OCI-LY3 (cell line): ENCODE measurements around the gene CDC42EP2.

ENCODE experiments used
- H2AFZ ChIP-seq: fragments of 200-600, 300-600 bp; shearing (Covaris generic); 2 replicates; pipeline ENCODE4 v1.6.0; 2014; ENCODE audit warnings: antibody characterized with exemption, low read depth, low read length
- H3K27ac ChIP-seq: fragments of 200-600, 300-600 bp; sonication (generic); 2 replicates; pipeline ENCODE4 v1.5.1; 2014; ENCODE audit warnings: mild to moderate bottlenecking, low read length, moderate library complexity, mixed read lengths
- H3K27me3 ChIP-seq: fragments of 200-600, 300-600 bp; sonication (generic); 2 replicates; pipeline ENCODE4 v1.6.1; 2014; ENCODE audit warnings: low read depth, low read length, mixed read lengths
- H3K36me3 ChIP-seq: fragments of 200-600, 300-600 bp; sonication (generic); replicated peaks from 2 replicates; pipeline ENCODE3; 2014; ENCODE audit warnings: low read depth, low read length, mixed read lengths
- H3K4me1 ChIP-seq: fragments of 300-600, 200-600 bp; sonication (generic); 2 replicates; pipeline ENCODE4 v1.6.1; 2014; ENCODE audit warnings: low read length, mixed read lengths
- H3K4me2 ChIP-seq: fragments of 200-600, 300-600 bp; sonication (generic); 2 replicates; pipeline ENCODE4 v1.6.1; 2014; ENCODE audit warnings: low read length, mixed read lengths
- H3K4me3 ChIP-seq: fragments of 300-600, 200-600 bp; sonication (generic); 2 replicates; pipeline ENCODE4 v1.5.1; 2014; ENCODE audit warnings: antibody characterized with exemption, mild to moderate bottlenecking, low read length, moderate library complexity
- H3K79me2 ChIP-seq: fragments of 300-600, 200-600 bp; shearing (Covaris generic); 2 replicates; pipeline ENCODE4 v1.6.1; 2014; ENCODE audit warnings: mild to moderate bottlenecking, low read length, mixed read lengths
- H3K9ac ChIP-seq: fragments of 300-600, 200-600 bp; shearing (Covaris generic); 2 replicates; pipeline ENCODE4 v1.6.0; 2014; ENCODE audit warnings: mild to moderate bottlenecking, low read length, moderate library complexity
- H3K9me3 ChIP-seq: fragments of 200-600, 300-600 bp; shearing (Covaris generic); 2 replicates; pipeline ENCODE4 v1.6.1; 2014; ENCODE audit warnings: low read length, mixed read lengths; ENCODE audit not compliant: insufficient read depth
- H4K20me1 ChIP-seq: fragments of 200-600, 300-600 bp; sonication (generic); 2 replicates; pipeline ENCODE4 v1.6.1; 2016; ENCODE audit warnings: low read length, mixed read lengths; ENCODE audit not compliant: insufficient read depth
- EZH2phosphoT487 ChIP-seq: fragments of 200-600 bp; shearing (Covaris generic); IDR thresholded peaks from 2 replicates; pipeline ENCODE4 v1.6.1; 2018; ENCODE audit warnings: antibody characterized with exemption, mixed run types, low read depth
- TF ChIP-seq, protein P1 (sequence below): fragments of 200-600, 300-600 bp; sonication (generic); IDR thresholded peaks from 2 replicates; pipeline ENCODE4 v1.5.1; 2014; ENCODE audit warnings: antibody characterized with exemption, low read length, low read depth

CDC42EP2 gene, protein sequence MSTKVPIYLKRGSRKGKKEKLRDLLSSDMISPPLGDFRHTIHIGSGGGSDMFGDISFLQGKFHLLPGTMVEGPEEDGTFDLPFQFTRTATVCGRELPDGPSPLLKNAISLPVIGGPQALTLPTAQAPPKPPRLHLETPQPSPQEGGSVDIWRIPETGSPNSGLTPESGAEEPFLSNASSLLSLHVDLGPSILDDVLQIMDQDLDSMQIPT

DNA sequence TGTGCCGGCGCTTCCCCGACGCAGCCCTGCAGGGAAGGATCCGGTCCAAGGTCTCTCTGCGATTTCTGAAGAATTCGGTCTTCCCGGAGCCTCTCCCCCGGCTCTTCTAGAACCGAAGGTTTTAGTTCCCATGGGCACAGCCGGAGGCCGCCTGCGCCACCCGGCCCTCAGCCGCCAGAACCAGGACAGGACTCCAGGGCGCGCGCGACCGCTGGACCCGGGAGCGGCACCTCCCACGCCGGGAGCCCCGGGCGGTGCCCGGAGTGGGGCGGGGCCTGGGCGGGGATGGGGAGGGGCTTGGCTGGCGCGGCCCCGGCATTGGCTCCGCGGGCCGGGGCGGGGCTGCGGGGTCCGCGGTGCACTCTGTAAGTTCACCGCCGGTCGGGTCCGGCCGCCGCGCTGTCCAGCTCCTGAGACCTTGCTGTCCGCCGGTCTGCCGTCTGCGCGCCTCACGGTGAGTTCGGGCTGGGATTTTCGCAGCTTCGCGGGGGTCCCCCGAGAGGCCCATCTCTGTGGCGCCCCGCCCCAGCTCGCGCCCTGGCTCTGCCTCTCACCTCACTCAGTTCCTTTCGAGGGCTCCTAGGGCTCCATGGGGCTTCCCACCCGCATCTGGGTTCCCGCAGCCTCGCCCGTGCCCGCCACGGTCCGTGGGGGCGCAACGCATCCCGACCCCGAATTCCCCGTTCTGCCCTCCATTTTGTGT, at the start of gene CDC42EP2:
CDC42EP2 (plus strand) TSS at position 366 of the 703 bp plus-strand sequence. CDS start 6,033 bp downstream, outside the sequence.
- H3K79me2 ChIP-seq: no peaks in the 10 kb centered on the region
- peaks cover 10% of the 10 kb centered on the region for H3K4me1 ChIP-seq
- no peaks in the 10 kb centered on the region for H3K36me3 ChIP-seq
- peak within 1 kb of the TSS; percentile 60 for H3K9ac ChIP-seq
- H3K27me3 ChIP-seq: peaks cover 24% of the 10 kb centered on the region
- no peaks in the 10 kb centered on the region for H3K9me3 ChIP-seq
- no peaks in the 10 kb centered on the region for H4K20me1 ChIP-seq
- peak within 1 kb of the TSS; percentile 87 for H3K4me2 ChIP-seq
- H3K4me3 ChIP-seq: peak within 1 kb of the TSS; percentile 82
- TF ChIP-seq EZH2phosphoT487: no peak
- peak within 1 kb of the TSS; percentile 19 for H2AFZ ChIP-seq
- no peak within 1 kb of the TSS for H3K27ac ChIP-seq

DNA sequence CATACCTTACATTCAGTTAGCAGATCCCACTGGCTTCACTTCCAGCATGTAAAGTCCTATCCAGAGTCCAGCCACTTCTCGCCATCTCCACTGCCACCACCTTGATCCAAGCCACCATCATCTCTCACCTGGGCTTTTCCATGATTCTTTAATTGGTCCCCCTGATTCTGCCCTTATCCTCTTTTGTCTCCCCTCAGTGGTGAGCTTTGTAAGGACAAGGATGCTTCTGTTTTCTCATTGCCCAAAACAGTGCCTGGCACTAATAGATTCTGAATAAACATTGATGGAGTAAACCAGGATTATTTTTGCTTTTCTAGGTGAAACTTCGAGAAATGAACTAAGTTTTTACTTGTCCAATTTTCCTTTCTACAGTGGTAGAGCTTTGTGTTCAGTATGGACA, 48.5 kb upstream of the CDC42EP2 start:
- no peak overlapping the region for H2AFZ ChIP-seq
- H3K27ac ChIP-seq: no peak overlapping the region
- H3K27me3 ChIP-seq: no peaks in the 10 kb centered on the region
- H3K4me2 ChIP-seq: no peak overlapping the region
- H3K79me2 ChIP-seq: peaks cover 55% of the 10 kb centered on the region
- H3K4me3 ChIP-seq: no peak overlapping the region
- H3K36me3 ChIP-seq: peaks cover 57% of the 10 kb centered on the region
- no peak for TF ChIP-seq EZH2phosphoT487
- TF ChIP-seq, protein P1, sequence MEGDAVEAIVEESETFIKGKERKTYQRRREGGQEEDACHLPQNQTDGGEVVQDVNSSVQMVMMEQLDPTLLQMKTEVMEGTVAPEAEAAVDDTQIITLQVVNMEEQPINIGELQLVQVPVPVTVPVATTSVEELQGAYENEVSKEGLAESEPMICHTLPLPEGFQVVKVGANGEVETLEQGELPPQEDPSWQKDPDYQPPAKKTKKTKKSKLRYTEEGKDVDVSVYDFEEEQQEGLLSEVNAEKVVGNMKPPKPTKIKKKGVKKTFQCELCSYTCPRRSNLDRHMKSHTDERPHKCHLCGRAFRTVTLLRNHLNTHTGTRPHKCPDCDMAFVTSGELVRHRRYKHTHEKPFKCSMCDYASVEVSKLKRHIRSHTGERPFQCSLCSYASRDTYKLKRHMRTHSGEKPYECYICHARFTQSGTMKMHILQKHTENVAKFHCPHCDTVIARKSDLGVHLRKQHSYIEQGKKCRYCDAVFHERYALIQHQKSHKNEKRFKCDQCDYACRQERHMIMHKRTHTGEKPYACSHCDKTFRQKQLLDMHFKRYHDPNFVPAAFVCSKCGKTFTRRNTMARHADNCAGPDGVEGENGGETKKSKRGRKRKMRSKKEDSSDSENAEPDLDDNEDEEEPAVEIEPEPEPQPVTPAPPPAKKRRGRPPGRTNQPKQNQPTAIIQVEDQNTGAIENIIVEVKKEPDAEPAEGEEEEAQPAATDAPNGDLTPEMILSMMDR: no peak
- H4K20me1 ChIP-seq: peaks cover 13% of the 10 kb centered on the region
- no peak overlapping the region for H3K9ac ChIP-seq
- peaks cover 11% of the 10 kb centered on the region; the same call in 1 of the 2 replicates for H3K4me1 ChIP-seq
- H3K9me3 ChIP-seq: no peaks in the 10 kb centered on the region

DNA sequence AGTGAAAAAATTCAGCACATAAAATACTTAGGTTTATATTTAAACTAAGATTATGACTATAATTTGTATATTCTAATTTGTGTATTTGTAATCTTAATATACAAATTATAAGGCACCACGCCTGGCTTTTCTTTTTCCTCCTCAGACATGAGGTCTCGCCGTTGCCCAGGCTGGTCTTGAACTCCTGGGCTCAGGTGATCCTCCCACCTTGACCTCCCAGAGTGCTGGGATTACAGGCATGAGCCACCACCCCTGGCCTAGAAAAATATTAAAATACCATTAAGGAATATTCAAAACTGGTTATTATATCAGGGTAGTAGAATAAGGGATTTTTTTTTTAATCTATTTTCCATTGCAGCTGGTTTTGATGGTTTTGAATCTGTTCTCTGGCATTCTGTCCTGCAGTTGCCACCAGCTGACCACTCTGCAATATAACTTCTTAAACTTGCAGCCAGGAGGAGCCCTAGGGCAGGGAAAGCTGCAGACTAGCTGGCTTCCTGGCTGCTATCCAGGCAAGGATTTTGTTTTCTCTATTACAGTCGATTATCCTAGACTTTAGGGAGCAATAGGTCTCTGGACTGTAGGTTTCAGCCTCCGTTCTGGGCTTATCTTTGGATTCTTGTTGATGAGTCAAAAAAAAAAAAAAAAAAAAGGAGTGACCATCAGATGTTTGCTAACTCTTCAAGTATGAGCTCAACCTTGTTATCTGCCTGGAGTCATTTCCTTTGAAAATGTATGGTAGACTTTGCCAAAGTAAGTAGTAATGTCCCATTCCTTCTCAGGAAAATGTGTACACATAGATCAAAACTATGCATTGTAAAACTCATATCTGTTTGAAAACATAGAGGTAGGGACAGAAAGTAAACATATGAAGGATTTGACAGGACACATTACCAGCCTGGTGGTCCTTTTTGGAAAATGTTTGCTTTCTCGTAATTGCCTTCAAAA, 39.7 kb upstream of the CDC42EP2 start:
- H3K9ac ChIP-seq: no peak overlapping the region
- peaks cover 22% of the 10 kb centered on the region for H3K4me1 ChIP-seq
- H3K79me2 ChIP-seq: no peaks in the 10 kb centered on the region
- no peaks in the 10 kb centered on the region for H3K27me3 ChIP-seq
- H3K27ac ChIP-seq: no peak overlapping the region
- no peaks in the 10 kb centered on the region for H4K20me1 ChIP-seq
- TF ChIP-seq, protein P1: peak; percentile 69
- TF ChIP-seq EZH2phosphoT487: no peak
- no peak overlapping the region for H2AFZ ChIP-seq
- H3K9me3 ChIP-seq: no peaks in the 10 kb centered on the region
- H3K36me3 ChIP-seq: peaks cover 49% of the 10 kb centered on the region
- no peak overlapping the region for H3K4me2 ChIP-seq
- no peak overlapping the region for H3K4me3 ChIP-seq

DNA sequence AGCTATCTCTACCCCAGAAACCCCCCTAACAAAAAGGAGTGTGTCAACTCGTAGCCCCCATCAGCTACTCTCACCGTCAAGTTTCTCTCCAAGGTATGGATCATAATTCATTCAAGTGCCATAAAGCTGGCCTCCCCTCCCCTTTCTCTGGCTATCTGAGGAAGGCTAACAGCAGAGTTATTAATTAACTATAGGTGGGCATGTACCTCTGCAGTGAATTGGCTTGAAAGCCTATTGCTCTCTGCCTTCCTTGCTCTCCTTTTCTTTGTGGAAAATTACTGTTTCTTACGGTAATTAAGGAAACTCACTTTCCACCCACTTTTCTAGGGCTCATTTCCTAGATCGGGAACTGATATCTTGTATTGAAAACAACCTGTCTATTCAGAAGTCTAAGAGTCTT, 38.8 kb upstream of the CDC42EP2 start:
- Histone ChIP-seq H3K4me2 (no peak overlapping the region), H3K27ac (no peak overlapping the region), H3K27me3 (no peaks in the 10 kb centered on the region), H3K9me3 (no peaks in the 10 kb centered on the region), H3K79me2 (peaks cover 4% of the 10 kb centered on the region; the same call in 1 of the 2 replicates), H3K4me3 (no peak overlapping the region), H4K20me1 (no peaks in the 10 kb centered on the region), H3K4me1 (peaks cover 29% of the 10 kb centered on the region), H3K9ac (no peak overlapping the region), H2AFZ (no peak overlapping the region), H3K36me3 (peaks cover 49% of the 10 kb centered on the region)
- TF ChIP-seq, protein P1: no peak
- no peak for TF ChIP-seq EZH2phosphoT487
